HepG2 (cell line): ENCODE results near the gene GALR3. TPM values are rescaled to one million over a fixed set of nuclear protein-coding genes. Genes with fewer than 3 reads are reported as not detected.

ENCODE experiments used
- KLF11 ChIP-seq: IDR thresholded peaks from 2 replicates; pipeline ENCODE4 v1.6.1; 2016; ENCODE audit warnings: missing compliant biosample characterization
- MAFF ChIP-seq: IDR thresholded peaks from 2 replicates; pipeline ENCODE4 v1.6.1; 2011; ENCODE audit warnings: low read depth, low read length, improper control_type of control experiment
- TRIM24 ChIP-seq: sonication (generic); formaldehyde crosslinking; IDR thresholded peaks from 2 replicates; pipeline ENCODE4 v1.8.0; 2022; ENCODE audit warnings: mild to moderate bottlenecking, missing genetic modification reagents
- ZNF878 ChIP-seq: sonication (generic); formaldehyde crosslinking; IDR thresholded peaks from 2 replicates; pipeline ENCODE4 v1.8.1; 2023; ENCODE audit warnings: mild to moderate bottlenecking, missing genetic modification reagents, moderate library complexity
- polyA plus RNA-seq, 8 experiments: library from polyadenylated mRNA; depleted of rRNA in 3 of 8; stranded (reverse) in 7 of 8; unstranded in 1 of 8; fragments of >200 nt; fragmentation: Illumina TruSeq in 4 of 8; extraction: Trizol in 4 of 8; gene quantifications; 2 replicates each; pipeline versions ENCODE4 v1.2.1 to v1.2.3, GENCODE V29; 2011 to 2016; ENCODE audit warnings: low read depth in 4 of 8, missing spikeins in 1 of 8, mixed read lengths in 1 of 8; ENCODE audit not compliant: insufficient read depth in 1 of 8
- total RNA-seq, 5 experiments: library from RNA; depleted of rRNA; stranded (reverse); fragments of >200 nt; fragmentation: Illumina TruSeq; extraction: Trizol; gene quantifications; 2 replicates each; pipeline ENCODE4 v1.2.3, GENCODE V29; 2016; ENCODE audit warnings: low read depth in 1 of 5
- TF ChIP-seq, protein P1 (sequence below): sonication (generic); formaldehyde crosslinking; IDR thresholded peaks from 2 replicates; pipeline ENCODE4 v1.5.1; 2020; ENCODE audit warnings: missing genetic modification reagents, mild to moderate bottlenecking, borderline replicate concordance
- TF ChIP-seq, protein P2 (sequence below): fragments of 450-650 bp; IDR thresholded peaks from 2 replicates; pipeline ENCODE4 v1.6.1; 2016
- TF ChIP-seq, protein P3 (sequence below): sonication (generic); formaldehyde crosslinking; IDR thresholded peaks from 2 replicates; pipeline ENCODE4 v1.4.0; 2020; ENCODE audit warnings: missing genetic modification reagents, mild to moderate bottlenecking, borderline replicate concordance

GALR3 gene
- total and polyA plus RNA-seq, 2 of the 13 experiments (the other 11 are each of a cell fraction or from before 2014, with no cell fraction given) = 0.13 TPM; not detected in 1

DNA sequence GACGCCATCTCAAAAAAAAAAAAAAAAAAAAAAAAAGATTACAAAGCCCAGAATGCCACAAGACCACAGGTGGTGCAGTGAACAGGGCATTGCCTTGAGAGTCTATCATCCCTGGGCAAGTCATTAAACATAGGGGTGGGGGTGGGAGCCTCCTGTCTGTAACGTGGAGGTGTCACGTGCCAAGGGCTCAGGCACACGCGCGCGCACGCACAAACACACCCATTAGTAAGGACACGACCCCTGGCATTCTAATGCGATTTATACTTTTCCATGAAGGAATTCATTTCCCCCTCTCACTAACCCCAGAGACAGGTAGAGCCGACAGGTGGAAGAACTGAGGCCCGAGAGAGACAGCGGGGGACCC is 21.3 kb upstream of the GALR3 start (continued):
- TF ChIP-seq, protein P1, sequence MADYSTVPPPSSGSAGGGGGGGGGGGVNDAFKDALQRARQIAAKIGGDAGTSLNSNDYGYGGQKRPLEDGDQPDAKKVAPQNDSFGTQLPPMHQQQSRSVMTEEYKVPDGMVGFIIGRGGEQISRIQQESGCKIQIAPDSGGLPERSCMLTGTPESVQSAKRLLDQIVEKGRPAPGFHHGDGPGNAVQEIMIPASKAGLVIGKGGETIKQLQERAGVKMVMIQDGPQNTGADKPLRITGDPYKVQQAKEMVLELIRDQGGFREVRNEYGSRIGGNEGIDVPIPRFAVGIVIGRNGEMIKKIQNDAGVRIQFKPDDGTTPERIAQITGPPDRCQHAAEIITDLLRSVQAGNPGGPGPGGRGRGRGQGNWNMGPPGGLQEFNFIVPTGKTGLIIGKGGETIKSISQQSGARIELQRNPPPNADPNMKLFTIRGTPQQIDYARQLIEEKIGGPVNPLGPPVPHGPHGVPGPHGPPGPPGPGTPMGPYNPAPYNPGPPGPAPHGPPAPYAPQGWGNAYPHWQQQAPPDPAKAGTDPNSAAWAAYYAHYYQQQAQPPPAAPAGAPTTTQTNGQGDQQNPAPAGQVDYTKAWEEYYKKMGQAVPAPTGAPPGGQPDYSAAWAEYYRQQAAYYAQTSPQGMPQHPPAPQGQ = no peak
- 0 out of 2 replicates have a peak, but pooled peaks have one; percentile 28 for TF ChIP-seq ZNF878
- TF ChIP-seq KLF11 (CRISPR knock-in tag) = no peak
- TF ChIP-seq, protein P2, sequence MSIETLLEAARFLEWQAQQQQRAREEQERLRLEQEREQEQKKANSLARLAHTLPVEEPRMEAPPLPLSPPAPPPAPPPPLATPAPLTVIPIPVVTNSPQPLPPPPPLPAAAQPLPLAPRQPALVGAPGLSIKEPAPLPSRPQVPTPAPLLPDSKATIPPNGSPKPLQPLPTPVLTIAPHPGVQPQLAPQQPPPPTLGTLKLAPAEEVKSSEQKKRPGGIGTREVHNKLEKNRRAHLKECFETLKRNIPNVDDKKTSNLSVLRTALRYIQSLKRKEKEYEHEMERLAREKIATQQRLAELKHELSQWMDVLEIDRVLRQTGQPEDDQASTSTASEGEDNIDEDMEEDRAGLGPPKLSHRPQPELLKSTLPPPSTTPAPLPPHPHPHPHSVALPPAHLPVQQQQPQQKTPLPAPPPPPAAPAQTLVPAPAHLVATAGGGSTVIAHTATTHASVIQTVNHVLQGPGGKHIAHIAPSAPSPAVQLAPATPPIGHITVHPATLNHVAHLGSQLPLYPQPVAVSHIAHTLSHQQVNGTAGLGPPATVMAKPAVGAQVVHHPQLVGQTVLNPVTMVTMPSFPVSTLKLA = 0 out of 2 replicates have a peak, but pooled peaks have one; percentile 12
- no peak for TF ChIP-seq MAFF
- TF ChIP-seq, protein P3, sequence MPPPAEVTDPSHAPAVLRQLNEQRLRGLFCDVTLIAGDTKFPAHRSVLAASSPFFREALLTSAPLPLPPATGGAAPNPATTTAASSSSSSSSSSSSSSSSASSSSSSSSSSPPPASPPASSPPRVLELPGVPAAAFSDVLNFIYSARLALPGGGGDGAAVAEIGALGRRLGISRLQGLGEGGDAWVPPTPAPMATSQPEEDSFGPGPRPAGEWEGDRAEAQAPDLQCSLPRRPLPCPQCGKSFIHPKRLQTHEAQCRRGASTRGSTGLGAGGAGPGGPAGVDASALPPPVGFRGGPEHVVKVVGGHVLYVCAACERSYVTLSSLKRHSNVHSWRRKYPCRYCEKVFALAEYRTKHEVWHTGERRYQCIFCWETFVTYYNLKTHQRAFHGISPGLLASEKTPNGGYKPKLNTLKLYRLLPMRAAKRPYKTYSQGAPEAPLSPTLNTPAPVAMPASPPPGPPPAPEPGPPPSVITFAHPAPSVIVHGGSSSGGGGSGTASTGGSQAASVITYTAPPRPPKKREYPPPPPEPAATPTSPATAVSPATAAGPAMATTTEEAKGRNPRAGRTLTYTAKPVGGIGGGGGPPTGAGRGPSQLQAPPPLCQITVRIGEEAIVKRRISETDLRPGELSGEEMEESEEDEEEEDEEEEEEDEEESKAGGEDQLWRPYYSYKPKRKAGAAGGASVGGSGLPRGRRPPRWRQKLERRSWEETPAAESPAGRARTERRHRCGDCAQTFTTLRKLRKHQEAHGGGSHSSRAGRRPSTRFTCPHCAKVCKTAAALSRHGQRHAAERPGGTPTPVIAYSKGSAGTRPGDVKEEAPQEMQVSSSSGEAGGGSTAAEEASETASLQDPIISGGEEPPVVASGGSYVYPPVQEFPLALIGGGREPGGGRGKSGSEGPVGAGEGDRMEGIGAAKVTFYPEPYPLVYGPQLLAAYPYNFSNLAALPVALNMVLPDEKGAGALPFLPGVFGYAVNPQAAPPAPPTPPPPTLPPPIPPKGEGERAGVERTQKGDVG = no peak
- no peak for TF ChIP-seq TRIM24 (CRISPR knock-in tag)
